G401 (cell line): Measurements from ENCODE around the gene PROM1. TPM values are rescaled to one million over a fixed set of nuclear protein-coding genes. Genes with fewer than 3 reads are reported as not detected.

Source experiments
- DNase-seq: peaks from one replicate; pipeline ENCODE4 v3.0.0-alpha.2; 2015; ENCODE audit warnings: low spot score
- in situ Hi-C: cut with HindIII; loops from 2 replicates; pipeline ENCODE4 v1.10.0; 2016; ENCODE audit warnings: low sequenced_read_pairs, mixed read lengths
- total RNA-seq: library from RNA; depleted of rRNA; stranded (reverse); fragments of >200 nt; shearing (Covaris generic); gene quantifications from 2 replicates; pipeline ENCODE4 v1.2.3, GENCODE V29; 2014

PROM1 gene
- total RNA-seq, 1 experiment from 2014 or later: 0.37 TPM

DNA sequence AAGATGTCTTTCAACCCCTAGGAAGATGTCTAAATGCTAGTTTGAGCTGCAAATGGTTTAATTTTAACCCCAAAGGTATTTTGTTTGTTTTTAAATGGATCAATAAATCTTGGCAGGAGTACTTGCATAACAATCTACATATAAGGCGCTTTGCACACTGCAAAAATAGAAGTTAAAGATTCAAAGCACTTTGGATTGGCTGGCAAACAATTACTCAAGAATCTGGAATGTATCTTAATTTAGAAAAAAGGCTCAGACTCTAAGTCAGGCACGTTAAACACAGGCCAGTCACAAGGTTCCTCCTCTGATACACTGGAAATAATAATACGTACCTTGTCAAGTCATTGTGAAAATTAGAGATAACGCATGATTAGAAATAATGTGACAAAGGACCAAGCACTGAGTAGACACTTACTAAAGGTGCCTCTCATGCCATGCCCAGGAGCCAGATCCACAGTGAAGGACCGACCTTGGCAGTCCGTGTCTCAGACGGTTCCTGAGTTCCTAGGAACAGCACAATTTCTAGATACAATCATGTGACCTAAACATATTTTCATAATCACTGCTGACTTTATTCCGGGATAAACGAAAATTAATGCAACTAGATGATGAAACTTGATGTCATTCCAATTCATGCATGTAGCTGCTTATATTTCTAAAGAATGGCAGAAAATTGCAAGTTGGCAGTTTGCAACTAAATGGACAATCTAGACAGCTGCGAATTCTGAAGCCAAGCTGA lies 49.6 kb downstream of the PROM1 start:
- in situ Hi-C loops: no loop called here
- no peak for DNase-seq

DNA sequence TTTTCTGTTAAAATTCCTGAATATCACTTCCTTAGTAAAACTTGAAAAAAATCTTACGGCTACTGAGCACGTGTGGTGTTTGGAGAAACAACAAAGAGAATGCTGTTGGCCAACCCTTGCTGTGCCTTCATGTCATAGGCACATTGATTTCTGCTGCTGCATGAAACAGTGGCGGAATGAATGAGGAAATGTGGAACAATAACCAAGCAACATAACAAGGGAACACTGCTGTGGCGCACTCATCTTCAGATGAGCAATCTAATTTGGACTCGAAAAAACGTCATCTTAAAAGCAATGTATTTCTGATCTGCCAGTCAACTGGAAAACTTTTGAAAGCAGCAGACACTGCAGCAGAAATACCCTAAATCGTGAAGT lies 51.4 kb downstream of the PROM1 start:
- DNase-seq: no peak

GRCh38 chr4:16031546-16032395 lies 52.1 kb downstream of the PROM1 start:
- DNase-seq: no peak
- in situ Hi-C loops: no loop called here

More for the DNA sequence above, 51.4 kb downstream of the PROM1 start:
- in situ Hi-C loops: no loop called here

- DNase-seq: no peak
- in situ Hi-C loops: no loop called here
These were observed 53.9 kb downstream of the PROM1 start for GRCh38 chr4:16029886-16030285.

GRCh38 chr4:16029262-16029661 lies 54.6 kb downstream of the PROM1 start:
- in situ Hi-C loops: no loop called here
- DNase-seq: no peak

- in situ Hi-C loops: no loop called here
These were observed 56.2 kb downstream of the PROM1 start for GRCh38 chr4:16027626-16028025.

GRCh38 chr4:16027114-16027513 lies 56.7 kb downstream of the PROM1 start:
- no peak for DNase-seq
- in situ Hi-C loops: no loop called here

More at GRCh38 chr4:16027626-16028025, 56.2 kb downstream of the PROM1 start:
- no peak for DNase-seq

- in situ Hi-C loops: no loop called here
- DNase-seq: peak; percentile 74
These were observed 57.6 kb downstream of the PROM1 start for GRCh38 chr4:16026160-16026761.

DNA sequence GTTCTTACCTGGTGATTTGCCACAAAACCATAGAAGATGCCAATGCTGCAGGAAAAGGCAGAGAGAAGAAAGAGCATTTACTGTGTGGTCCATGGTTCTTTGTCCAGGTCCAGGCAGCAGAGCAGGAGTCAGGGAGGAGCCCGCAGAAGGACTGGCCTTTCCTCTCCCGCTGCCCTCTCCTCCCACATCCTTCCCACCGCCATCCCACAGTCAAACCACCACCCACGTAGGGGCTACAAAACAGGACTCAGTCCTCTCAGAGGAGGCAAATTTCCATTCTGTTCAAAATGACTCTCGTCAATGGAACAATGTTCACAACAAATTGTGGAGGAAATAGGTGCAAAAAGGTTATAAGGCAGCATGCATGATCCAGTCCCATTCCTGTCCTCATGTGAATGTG lies 58.6 kb downstream of the PROM1 start:
- in situ Hi-C loops: no loop called here
- DNase-seq: no peak

GRCh38 chr4:16023776-16024408 lies 59.9 kb downstream of the PROM1 start:
- in situ Hi-C loops: loop anchor here (25.0 kb wide), 1 partner anchor 112 kb away; no protein-coding TSS in a partner anchor
- DNase-seq: no peak

DNA sequence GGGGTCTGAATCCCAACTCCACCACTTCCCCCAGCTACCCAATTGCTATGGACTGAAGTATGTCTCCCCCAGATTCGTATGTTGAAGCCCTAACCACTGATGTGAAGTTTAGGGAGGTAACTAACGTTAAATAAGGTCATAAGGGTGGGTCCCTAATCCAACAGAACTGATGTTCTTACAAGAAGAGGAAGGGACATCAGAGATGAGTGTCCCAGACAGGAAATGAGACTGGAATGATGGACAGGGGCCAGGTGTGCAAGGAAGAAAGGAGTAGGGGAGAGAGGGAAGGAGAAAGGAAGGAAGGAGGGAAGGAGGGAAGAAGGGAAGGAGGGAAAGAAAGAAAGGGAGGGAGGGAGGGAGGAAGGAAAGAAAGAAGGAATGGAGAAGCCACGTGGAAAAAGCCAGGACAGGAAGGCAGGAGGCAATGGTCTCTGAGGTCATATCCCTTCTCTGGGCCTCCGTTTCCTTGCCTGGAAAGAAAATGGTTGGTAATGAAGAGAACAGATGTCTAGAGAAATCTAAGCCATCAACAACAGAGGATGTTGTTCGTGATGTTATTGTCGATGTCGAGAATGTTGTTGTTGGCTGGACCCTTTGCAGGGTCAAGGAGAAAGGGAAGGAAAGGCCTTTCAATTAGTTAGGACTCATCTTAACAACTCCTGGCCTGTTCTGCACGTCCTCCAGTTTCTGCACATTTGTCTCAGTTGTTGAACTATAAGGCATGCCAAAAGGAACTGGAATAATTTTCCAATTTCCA lies 61.8 kb downstream of the PROM1 start:
- DNase-seq: no peak
- in situ Hi-C loops: loop anchor here (25.0 kb wide), 1 partner anchor 110 kb away; no protein-coding TSS in a partner anchor

DNA sequence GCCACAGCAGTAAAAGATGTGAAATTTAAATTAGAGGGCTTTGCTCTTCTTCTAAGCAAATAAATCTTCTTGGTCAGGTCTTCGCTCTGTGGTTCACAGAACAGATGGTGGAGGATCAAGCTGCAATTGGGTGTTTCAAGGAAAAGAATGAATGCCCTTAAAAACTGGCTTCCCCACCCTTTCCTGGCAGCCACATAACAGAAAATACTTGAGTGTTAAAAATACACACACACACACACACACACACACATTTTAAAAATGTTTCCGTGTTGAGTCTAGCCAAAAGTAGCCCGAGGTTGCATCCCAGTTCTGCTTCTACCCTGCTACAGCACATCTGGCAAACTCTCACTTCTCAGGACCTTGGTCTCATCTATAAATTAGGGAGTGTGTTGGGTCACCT lies 64.2 kb downstream of the PROM1 start:
- in situ Hi-C loops: loop anchor here (25.0 kb wide), 1 partner anchor 107 kb away; no protein-coding TSS in a partner anchor

DNA sequence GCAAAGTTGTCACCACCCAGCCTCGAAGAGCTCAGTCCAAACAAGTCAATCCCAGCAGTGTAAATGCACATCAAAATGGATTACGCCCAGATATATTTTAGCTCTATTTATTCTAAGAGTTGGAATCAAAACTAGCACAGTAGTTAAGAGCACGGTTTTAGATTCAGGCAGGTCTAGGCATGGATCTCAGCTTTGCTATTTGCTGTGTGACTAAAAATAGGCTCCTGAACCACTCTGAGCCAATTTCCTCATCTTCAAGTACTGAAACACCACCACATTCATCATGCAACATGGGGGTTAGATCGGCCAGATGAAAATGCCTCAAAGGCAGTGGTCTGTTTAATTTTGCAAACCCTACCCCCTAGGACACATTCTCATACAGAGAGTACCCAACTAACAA lies 65.0 kb downstream of the PROM1 start:
- in situ Hi-C loops: loop anchor here (25.0 kb wide), 1 partner anchor 107 kb away; no protein-coding TSS in a partner anchor

More for the DNA sequence above, 64.2 kb downstream of the PROM1 start:
- no peak for DNase-seq

GRCh38 chr4:16018061-16018676 lies 65.7 kb downstream of the PROM1 start:
- no peak for DNase-seq
- in situ Hi-C loops: loop anchor here (25.0 kb wide), 1 partner anchor 106 kb away; no protein-coding TSS in a partner anchor

More for the DNA sequence above, 65.0 kb downstream of the PROM1 start:
- DNase-seq: no peak

- no peak for DNase-seq
- in situ Hi-C loops: loop anchor here (25.0 kb wide), 1 partner anchor 104 kb away; no protein-coding TSS in a partner anchor
These were observed 67.3 kb downstream of the PROM1 start for GRCh38 chr4:16016536-16016935.

DNA sequence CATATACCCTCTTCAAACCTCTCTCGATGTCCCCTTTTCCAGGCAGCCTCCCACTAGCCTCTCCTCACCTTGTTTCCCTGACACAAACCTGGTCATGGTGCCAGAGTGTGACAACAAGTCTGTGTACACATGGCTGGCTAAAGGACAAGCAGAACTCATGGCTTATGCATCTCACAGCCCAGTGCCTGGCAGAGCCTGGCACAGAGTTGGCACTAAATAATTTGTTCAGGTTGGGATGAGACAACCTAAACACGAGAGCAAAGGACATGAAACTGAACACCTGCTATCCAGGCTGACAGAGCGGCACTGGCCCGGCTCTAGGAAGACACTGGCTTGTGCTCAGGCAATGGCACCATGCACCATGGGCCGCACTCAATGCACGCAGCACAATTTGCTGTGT lies 72.7 kb downstream of the PROM1 start:
- in situ Hi-C loops: loop anchor here (25.0 kb wide), 1 partner anchor 99 kb away; no protein-coding TSS in a partner anchor
- DNase-seq: no peak

DNA sequence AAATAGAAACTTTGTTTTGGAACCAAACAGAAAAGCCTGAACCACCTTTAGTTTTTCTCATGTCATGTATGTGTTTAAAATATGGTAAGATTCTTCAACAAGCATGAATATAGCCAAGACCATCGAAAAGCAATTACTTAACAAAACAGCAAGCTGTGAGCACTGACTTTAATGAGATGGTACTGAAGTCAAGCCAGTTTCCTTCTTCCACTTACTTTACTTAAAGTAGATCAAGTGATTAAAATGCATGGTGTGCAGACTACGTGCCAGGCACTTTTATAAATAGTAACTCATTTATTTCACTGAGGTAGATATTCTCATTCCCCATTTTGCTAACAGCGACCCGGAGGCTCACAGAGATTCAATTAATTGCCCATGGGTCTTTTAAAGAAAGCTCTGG lies 74.7 kb downstream of the PROM1 start:
- in situ Hi-C loops: loop anchor here (25.0 kb wide), 1 partner anchor 97 kb away; no protein-coding TSS in a partner anchor
- DNase-seq: no peak
